Measurements from ENCODE around the gene TRAF3IP1.
"Not testable (repeated sequence)": the region's sequence is repeated elsewhere in the genome, so short reads cannot be mapped to it uniquely, and the experiment has no call there.

Gene TRAF3IP1

GRCh38 chr2:238425505-238425978 lies 105.2 kb downstream of the TRAF3IP1 start:
- DNase-seq (ENCODE audit: low read depth in 2 of 3, low spot score in 1 of 3), result no peak

DNA sequence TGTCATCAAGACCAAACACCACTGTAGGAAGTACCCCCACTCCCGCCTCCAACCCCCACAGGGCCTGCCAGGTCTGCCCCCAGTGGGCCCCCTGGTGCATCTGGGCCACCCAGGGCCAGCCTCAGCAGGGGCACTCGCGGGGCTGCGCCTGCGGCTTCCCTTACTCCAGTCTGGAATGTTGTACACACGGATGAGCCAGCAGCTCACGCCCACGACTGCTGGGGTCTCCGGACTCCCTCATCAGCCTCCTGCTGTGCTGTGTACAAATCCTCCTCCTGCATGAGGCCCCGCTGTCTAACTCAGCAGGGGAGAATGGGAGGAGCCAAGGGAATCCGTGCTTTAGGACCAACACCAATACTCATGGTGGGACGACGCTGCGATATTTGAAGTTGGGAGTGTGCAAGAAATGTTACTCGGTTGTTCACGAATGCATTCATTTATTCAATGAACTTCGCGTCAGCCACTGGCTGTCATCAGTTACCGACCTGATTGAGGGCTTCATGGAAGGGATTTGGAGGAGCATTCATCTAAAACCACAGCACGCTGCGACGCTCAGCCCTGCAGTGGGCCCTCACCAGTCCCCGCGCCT lies 105.8 kb downstream of the TRAF3IP1 start:
- DNase-seq (ENCODE audit: low read depth in 2 of 3, low spot score in 1 of 3), result no peak

GRCh38 chr2:238426568-238427434 lies 106.5 kb downstream of the TRAF3IP1 start, which contains the start of gene ASB1:
Gene ASB1, plus strand, starts transcription at chr2:238426927. Its CDS starts 144 bp downstream, at chr2:238427071.
- peak; percentile 42 to 80 (median 78) for DNase-seq (ENCODE audit: low read depth in 2 of 3, low spot score in 1 of 3)

GRCh38 chr2:238427435-238428162 lies 107.3 kb downstream of the TRAF3IP1 start:
- DNase-seq (ENCODE audit: low read depth in 2 of 3, low spot score in 1 of 3), result no peak

GRCh38 chr2:238428866-238429265 lies 108.5 kb downstream of the TRAF3IP1 start:
- no peak for DNase-seq (ENCODE audit: low read depth in 2 of 3, low spot score in 1 of 3)

GRCh38 chr2:238430781-238431180 lies 110.5 kb downstream of the TRAF3IP1 start:
- no peak for DNase-seq (ENCODE audit: low read depth in 2 of 3, low spot score in 1 of 3)

- DNase-seq (ENCODE audit: low read depth in 2 of 3, low spot score in 1 of 3), result no peak
Measured at GRCh38 chr2:238431456-238431855, 111.1 kb downstream of the TRAF3IP1 start.

DNA sequence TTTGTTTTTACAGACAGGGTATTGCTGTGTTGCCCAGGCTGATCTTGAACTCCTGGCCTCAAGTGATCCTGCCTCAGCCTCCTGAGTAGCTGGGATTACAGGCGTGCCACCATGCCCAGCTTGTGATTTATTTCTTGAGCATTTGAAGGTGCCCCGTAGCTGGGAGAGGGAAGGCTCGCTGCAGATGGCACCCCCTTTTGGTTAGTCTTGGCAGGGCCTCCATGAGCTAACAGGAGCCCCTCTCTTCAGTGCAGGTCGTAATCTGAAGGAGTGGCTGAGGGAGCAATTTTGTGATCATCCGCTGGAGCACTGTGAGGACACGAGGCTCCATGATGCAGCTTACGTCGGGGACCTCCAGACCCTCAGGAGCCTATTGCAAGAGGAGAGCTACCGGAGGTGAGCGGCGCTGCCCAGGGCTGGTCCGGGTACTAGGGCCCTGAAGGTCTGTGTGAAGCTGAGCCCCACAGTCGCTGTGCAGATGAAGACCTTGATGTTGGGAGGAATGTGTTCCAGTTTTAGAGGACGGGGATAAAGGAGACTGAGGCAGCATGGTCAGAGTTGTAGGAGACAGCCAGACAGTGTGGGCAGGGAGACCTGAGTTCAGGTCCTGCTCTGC lies 113.1 kb downstream of the TRAF3IP1 start:
- DNase-seq (ENCODE audit: low read depth in 2 of 3, low spot score in 1 of 3), result no peak

- DNase-seq (ENCODE audit: low read depth in 2 of 3, low spot score in 1 of 3), result no peak
Measured at GRCh38 chr2:238433941-238434845, 113.9 kb downstream of the TRAF3IP1 start.

DNA sequence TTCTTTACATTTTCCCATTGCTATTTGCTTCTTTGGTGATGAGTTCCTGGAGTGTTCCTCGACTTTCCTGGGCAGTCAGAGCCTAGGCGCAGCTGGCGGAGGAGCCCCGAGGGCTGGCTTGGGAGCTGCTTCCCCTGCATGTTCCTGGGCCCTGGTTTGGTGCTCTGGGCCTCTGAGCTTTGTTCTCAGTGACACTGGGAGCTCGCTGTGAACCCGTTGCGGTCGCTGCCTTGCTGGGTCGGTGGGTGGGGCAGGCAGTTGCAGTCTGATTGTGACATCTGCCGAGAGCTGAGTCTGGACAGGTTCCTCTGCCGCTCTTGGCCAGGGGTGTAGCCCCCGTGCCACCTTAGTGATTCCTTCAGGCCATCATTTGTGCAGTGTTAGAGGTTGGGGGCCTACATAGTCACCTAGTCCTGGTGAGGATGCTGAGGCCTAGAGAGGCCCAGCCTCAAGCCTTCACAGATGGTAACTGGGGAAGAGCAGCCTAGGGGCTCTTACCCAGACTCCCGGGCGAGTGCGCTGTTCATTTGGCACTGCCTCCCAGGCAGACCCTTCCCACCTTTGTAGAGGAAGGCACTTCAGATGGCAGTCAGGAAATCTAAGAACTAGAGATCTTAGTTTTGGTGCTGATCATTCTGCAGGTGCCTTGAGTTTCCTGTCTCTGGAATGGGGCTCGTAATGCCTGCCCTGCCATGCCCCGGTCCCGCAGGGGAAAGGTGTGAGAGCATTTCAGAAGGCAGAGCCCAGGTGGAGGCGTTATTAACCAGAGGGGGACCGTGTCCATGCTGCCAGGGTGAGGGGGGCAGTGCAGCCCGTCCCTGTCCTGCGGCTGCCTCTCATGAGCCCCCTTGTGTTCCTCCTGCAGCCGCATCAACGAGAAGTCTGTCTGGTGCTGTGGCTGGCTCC lies 114.8 kb downstream of the TRAF3IP1 start:
- no peak for DNase-seq (ENCODE audit: low read depth in 2 of 3, low spot score in 1 of 3)

GRCh38 chr2:238435752-238436096 lies 115.4 kb downstream of the TRAF3IP1 start:
- no peak for DNase-seq (ENCODE audit: low read depth in 2 of 3, low spot score in 1 of 3)

DNA sequence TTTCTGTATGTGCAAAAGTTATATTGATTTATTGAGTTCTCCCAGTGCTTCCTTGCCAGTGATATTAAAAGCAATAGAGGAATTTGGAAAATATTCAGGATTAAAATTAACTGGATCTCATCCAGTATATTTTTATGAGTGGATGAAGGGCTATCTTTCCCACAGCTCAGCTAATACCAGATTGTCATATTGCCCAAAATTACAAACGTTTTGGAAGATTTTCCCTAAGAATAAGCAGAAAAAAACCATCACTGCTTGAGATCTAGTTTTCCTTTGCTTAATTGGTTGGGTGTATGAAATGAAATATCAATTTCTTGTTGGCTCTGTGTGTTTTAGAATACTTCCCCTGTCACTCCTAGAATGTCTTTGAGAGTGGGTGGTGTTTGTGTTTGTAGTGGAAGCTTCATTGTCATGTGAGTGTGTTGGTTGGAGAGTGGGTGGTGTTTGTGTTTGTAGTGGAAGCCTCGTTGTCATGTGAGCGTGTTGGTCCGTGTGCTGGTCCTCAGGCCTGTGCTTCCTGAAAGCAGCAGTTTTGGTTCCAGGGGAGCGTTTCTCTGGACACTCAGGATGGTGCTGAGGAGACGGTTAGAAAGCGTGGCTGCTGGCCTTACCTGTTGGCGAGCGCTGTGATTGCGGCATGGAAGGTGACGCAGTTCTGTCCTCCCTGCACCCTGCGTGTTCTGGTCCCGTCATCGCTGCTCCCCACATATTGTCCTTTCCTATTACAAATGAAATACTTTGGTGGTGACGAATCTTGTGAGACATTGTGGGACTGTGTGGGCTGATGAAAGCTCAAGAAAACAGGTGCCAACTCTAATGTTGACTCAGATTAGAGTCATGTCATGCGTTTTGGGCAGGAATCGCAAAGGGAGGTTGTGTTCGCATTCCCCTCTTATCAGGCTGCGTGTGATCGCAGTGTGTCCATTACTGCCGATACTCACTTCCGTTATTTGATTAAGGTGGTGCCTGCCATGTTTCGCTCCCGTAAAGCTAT lies 118.8 kb downstream of the TRAF3IP1 start:
- peak; percentile 50 to 70 (median 51) for DNase-seq (ENCODE audit: low read depth in 2 of 3, low spot score in 1 of 3)

DNA sequence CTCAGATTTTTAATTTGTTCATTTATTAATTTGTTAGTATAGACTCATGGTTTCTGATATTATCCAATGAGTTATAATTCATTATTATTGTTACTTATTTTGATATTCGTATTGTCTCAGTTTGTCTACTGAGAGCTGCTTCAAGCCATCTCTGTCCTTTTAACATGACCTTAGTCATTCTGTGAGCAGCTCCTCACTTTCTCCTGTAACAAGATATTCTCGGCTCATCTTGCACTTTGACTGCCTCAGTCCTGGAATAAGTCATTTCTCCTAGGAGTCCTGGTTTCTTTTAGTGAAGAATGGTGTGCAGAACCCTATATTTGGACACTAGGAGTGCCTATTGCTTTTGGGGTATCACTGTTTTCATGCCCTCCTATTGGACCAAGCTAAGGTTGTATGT lies 119.6 kb downstream of the TRAF3IP1 start:
- no peak for DNase-seq (ENCODE audit: low read depth in 2 of 3, low spot score in 1 of 3)

GRCh38 chr2:238440331-238440730 lies 120.0 kb downstream of the TRAF3IP1 start:
- DNase-seq (ENCODE audit: low read depth in 2 of 3, low spot score in 1 of 3), result no peak

GRCh38 chr2:238440767-238441166 lies 120.4 kb downstream of the TRAF3IP1 start:
- no peak for DNase-seq (ENCODE audit: low read depth in 2 of 3, low spot score in 1 of 3)

- no peak for DNase-seq (ENCODE audit: low read depth in 2 of 3, low spot score in 1 of 3)
Measured at GRCh38 chr2:238441262-238442114, 121.2 kb downstream of the TRAF3IP1 start.

DNA sequence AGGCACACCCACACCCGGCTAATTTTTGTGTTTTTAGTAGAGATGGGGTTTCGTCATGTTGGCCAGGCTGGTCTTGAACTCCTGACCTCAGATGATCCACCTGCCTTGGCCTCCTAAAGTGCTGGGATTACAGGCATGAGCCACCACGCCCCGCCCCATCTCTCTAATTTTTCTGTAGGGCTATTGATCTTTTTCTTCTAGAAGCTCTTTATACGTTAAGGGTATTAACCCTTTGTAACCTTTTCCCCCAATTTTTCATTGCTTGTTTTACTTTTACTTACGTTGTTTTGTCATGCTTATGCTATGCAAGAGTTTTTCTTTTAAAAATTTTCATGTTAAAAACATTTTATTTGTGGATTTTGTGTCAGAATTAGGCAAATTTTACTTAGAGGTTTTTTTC lies 121.9 kb downstream of the TRAF3IP1 start:
- not testable (repeated sequence) for DNase-seq (ENCODE audit: low read depth in 2 of 3, low spot score in 1 of 3)

Measured in stimulated activated CD4-positive, alpha-beta T cell treated with anti-CD3 and anti-CD28 coated beads, Interleukin-12 subunit alpha, Interleukin-12 subunit beta, amount 100 ng/mL, for 48 hours (primary cell).